ENCODE data around the gene CD300LF.

The CD300LF gene

DNA sequence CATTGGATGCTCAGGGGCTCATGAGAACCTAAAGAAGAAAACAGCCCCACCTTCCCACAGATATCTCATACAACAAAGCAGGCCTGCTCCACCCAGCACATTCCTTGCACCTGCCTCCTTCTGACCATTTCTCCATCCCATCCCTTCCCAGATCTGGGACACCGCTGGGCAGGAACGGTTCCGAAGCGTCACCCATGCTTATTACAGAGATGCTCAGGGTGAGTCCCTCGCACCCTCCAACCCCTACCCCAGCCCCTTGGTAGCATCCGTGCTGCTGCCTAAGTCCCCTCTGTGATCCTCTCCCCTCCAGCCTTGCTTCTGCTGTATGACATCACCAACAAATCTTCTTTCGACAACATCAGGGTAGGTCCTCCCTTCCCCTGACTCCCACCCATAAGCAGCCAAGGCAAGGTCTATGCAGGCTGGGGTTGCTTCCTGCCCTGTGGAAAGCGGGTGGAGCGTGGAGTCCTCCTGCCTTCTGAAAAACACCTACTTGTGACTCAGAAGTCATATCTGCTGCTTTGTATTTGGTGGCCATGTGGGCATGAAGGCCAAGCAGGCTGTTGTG lies 30.3 kb upstream of the CD300LF start:
- no peak overlapping the region for H3K4me3 ChIP-seq (ENCODE audit: low read depth, low read length)
- TF ChIP-seq, protein P1, sequence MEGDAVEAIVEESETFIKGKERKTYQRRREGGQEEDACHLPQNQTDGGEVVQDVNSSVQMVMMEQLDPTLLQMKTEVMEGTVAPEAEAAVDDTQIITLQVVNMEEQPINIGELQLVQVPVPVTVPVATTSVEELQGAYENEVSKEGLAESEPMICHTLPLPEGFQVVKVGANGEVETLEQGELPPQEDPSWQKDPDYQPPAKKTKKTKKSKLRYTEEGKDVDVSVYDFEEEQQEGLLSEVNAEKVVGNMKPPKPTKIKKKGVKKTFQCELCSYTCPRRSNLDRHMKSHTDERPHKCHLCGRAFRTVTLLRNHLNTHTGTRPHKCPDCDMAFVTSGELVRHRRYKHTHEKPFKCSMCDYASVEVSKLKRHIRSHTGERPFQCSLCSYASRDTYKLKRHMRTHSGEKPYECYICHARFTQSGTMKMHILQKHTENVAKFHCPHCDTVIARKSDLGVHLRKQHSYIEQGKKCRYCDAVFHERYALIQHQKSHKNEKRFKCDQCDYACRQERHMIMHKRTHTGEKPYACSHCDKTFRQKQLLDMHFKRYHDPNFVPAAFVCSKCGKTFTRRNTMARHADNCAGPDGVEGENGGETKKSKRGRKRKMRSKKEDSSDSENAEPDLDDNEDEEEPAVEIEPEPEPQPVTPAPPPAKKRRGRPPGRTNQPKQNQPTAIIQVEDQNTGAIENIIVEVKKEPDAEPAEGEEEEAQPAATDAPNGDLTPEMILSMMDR (IDR thresholded peaks at IDR 0.05; ENCODE audit: low read depth, low read length, missing control alignments), result no peak
- no peak for DNase-seq (ENCODE audit: low read depth)

DNA sequence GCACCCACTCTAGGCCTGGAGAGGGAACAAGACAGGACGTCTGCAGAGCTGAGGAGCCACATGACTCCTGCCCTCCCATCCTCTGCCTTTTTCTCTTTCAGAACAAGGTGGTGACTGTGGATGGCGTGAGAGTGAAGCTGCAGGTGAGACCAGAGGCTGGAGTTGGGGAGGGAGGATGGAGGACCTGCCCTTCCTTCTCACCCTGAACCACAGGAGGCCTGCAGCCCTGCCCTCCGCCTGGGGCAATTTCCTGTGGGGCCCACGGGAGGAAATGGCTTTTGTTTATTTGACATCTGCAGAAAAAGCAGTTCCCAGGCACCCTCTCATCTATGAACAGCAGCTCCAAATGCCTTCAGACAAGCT lies 29.4 kb upstream of the CD300LF start:
- TF ChIP-seq, protein P1 (IDR thresholded peaks at IDR 0.05; ENCODE audit: low read depth, low read length, missing control alignments), result no peak
- DNase-seq (ENCODE audit: low read depth), result peak; percentile 66
- no peak overlapping the region for H3K4me3 ChIP-seq (ENCODE audit: low read depth, low read length)

DNA sequence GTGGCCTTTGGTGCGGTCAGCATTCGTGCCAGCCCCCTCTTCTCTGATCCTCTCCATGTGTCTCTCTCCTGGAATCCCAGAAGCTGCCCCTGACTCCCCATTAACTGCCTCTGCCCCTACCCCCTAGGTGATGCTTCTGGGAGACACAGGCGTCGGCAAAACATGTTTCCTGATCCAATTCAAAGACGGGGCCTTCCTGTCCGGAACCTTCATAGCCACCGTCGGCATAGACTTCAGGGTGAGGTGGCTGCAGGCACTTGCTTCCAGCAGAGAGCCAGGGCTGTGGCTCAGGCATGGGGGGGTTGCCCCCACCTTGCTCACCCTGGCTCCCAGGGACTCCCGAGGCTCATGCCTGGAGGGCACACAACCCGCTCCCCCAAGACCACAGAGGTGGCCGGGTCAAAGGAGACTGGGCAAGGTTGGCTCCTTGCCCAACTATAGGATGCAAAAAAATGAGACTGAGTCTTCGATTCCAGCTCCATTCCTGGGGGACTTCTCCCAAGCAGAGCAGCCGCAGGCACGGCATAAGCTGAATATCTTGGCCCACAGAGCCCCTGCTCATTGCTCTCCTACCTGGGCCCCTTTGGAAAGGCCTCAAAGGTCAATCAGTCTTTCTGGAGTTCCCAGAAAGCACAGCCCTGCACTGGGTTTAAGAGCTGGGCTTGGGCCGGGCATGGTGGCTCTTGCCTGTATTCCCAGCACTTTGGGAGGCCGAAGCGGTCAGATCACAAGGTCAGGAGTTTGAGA lies 28.1 kb upstream of the CD300LF start:
- no peak for DNase-seq (ENCODE audit: low read depth)
- no peak overlapping the region for H3K4me3 ChIP-seq (ENCODE audit: low read depth, low read length)

GRCh38 chr17:74740173-74740572 lies 27.4 kb upstream of the CD300LF start:
- TF ChIP-seq, protein P1 (IDR thresholded peaks at IDR 0.05; ENCODE audit: low read depth, low read length, missing control alignments), result no peak
- no peak for DNase-seq (ENCODE audit: low read depth)
- no peak overlapping the region for H3K4me3 ChIP-seq (ENCODE audit: low read depth, low read length)

More for the DNA sequence above, 28.1 kb upstream of the CD300LF start:
- TF ChIP-seq, protein P1 (IDR thresholded peaks at IDR 0.05; ENCODE audit: low read depth, low read length, missing control alignments), result no peak

DNA sequence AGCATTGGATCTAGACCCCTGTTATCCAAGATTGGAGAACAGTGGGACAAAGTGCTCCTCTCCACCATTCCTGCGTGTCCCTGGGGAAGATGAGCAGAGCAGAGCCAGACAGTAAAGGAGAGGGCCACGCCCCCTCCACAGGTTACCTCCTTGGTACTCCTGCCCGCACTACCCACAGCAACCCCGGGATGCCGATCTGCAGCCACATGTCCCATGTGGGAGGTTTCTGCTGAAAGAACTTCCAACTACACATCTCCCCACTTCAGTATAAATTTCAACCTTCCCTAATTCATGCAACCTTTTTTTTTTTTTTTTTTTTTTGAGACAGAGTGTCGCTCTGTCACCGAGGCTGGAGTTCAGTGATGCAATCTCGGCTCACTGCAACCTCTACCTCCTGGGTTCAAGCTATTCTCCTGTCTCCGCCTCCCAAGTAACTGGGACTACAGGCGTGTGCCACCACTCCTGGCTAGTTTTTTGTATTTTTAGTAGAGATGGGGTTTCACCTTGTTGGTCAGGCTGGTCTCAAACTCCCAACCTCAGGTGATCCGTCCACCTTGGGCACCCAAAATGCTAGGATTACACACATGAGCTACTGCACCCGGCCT lies 26.6 kb upstream of the CD300LF start:
- TF ChIP-seq, protein P1 (IDR thresholded peaks at IDR 0.05; ENCODE audit: low read depth, low read length, missing control alignments), result no peak
- DNase-seq (ENCODE audit: low read depth), result no peak
- H3K4me3 ChIP-seq (ENCODE audit: low read depth, low read length), result no peak overlapping the region

- TF ChIP-seq, protein P1 (IDR thresholded peaks at IDR 0.05; ENCODE audit: low read depth, low read length, missing control alignments), result no peak
- DNase-seq (ENCODE audit: low read depth), result peak; percentile 41
- peak overlapping the region; percentile 51 for H3K4me3 ChIP-seq (ENCODE audit: low read depth, low read length)
Measured at GRCh38 chr17:74738051-74738996, 25.6 kb upstream of the CD300LF start.
